ENCODE data around the gene CDK14.

Gene CDK14

GRCh38 chr7:91034459-91035368, 438.6 kb downstream of the CDK14 start:
- no peak for DNase-seq (ENCODE audit: extremely low read depth in 1 of 2, low read depth in 1 of 2)

GRCh38 chr7:91039033-91039432, 442.9 kb downstream of the CDK14 start:
- no peak for DNase-seq (ENCODE audit: extremely low read depth in 1 of 2, low read depth in 1 of 2)

GRCh38 chr7:91041141-91041540, 445.0 kb downstream of the CDK14 start:
- no peak for DNase-seq (ENCODE audit: extremely low read depth in 1 of 2, low read depth in 1 of 2)

- no peak for DNase-seq (ENCODE audit: extremely low read depth in 1 of 2, low read depth in 1 of 2)
These were observed 445.9 kb downstream of the CDK14 start for GRCh38 chr7:91041901-91042484.

GRCh38 chr7:91043186-91043585, 447.1 kb downstream of the CDK14 start:
- DNase-seq (ENCODE audit: extremely low read depth in 1 of 2, low read depth in 1 of 2) = no peak

GRCh38 chr7:91043924-91044645, 448.0 kb downstream of the CDK14 start:
- no peak for DNase-seq (ENCODE audit: extremely low read depth in 1 of 2, low read depth in 1 of 2)

- no peak for DNase-seq (ENCODE audit: extremely low read depth in 1 of 2, low read depth in 1 of 2)
These were observed 449.5 kb downstream of the CDK14 start for GRCh38 chr7:91045606-91046005.

GRCh38 chr7:91046322-91047089, 450.4 kb downstream of the CDK14 start:
- DNase-seq (ENCODE audit: extremely low read depth in 1 of 2, low read depth in 1 of 2) = no peak

- DNase-seq (ENCODE audit: extremely low read depth in 1 of 2, low read depth in 1 of 2) = no peak
These were observed 451.5 kb downstream of the CDK14 start for GRCh38 chr7:91047636-91048035.

GRCh38 chr7:91050677-91051076, 454.6 kb downstream of the CDK14 start:
- DNase-seq (ENCODE audit: extremely low read depth in 1 of 2, low read depth in 1 of 2) = no peak

GRCh38 chr7:91051966-91052365, 455.8 kb downstream of the CDK14 start:
- no peak for DNase-seq (ENCODE audit: extremely low read depth in 1 of 2, low read depth in 1 of 2)

- DNase-seq (ENCODE audit: extremely low read depth in 1 of 2, low read depth in 1 of 2) = no peak
These were observed 458.3 kb downstream of the CDK14 start for GRCh38 chr7:91054374-91054773.

- DNase-seq (ENCODE audit: extremely low read depth in 1 of 2, low read depth in 1 of 2) = no peak
These were observed 459.1 kb downstream of the CDK14 start for GRCh38 chr7:91055219-91055618.

- no peak for DNase-seq (ENCODE audit: extremely low read depth in 1 of 2, low read depth in 1 of 2)
These were observed 466.6 kb downstream of the CDK14 start for GRCh38 chr7:91062713-91063112.

- DNase-seq (ENCODE audit: extremely low read depth in 1 of 2, low read depth in 1 of 2) = no peak
These were observed 467.9 kb downstream of the CDK14 start for GRCh38 chr7:91064052-91064451.

GRCh38 chr7:91064938-91065337, 468.8 kb downstream of the CDK14 start:
- DNase-seq (ENCODE audit: extremely low read depth in 1 of 2, low read depth in 1 of 2) = no peak

- DNase-seq (ENCODE audit: extremely low read depth in 1 of 2, low read depth in 1 of 2) = no peak
These were observed 470.5 kb downstream of the CDK14 start for GRCh38 chr7:91066627-91067026.

GRCh38 chr7:91067242-91067641, 471.1 kb downstream of the CDK14 start:
- no peak for DNase-seq (ENCODE audit: extremely low read depth in 1 of 2, low read depth in 1 of 2)

- no peak for DNase-seq (ENCODE audit: extremely low read depth in 1 of 2, low read depth in 1 of 2)
These were observed 472.1 kb downstream of the CDK14 start for GRCh38 chr7:91068136-91068795.

GRCh38 chr7:91069146-91069545, 473.0 kb downstream of the CDK14 start:
- DNase-seq (ENCODE audit: extremely low read depth in 1 of 2, low read depth in 1 of 2) = no peak

Measured in activated CD8-positive, alpha-beta memory T cell treated with anti-CD3 and anti-CD28 coated beads for 1 hour (primary cell).